HepG2 (cell line): ENCODE data around the gene ROM1. TPM values are rescaled to one million over a fixed set of nuclear protein-coding genes. Genes with fewer than 3 reads are reported as not detected.

Experiments
- BRD4 ChIP-seq: sonication (generic); formaldehyde crosslinking; IDR thresholded peaks from 2 replicates; pipeline ENCODE4 v1.4.0; 2020; ENCODE audit warnings: missing genetic modification reagents
- CCDC6 ChIP-seq: sonication (generic); formaldehyde crosslinking; IDR thresholded peaks from 2 replicates; pipeline ENCODE4 v1.8.1; 2022; ENCODE audit warnings: mild to moderate bottlenecking, missing genetic modification reagents, moderate library complexity
- EHMT2 ChIP-seq: fragments of 200-600 bp; sonication (generic); IDR thresholded peaks from 2 replicates; pipeline ENCODE4 v1.7.0; 2017; ENCODE audit warnings: antibody characterized with exemption, low read depth, low read length, borderline replicate concordance
- FIP1L1 ChIP-seq: fragments of 200-400 bp; formaldehyde crosslinking; IDR thresholded peaks from 2 replicates; pipeline ENCODE4 v1.6.1; 2018; ENCODE audit warnings: low read depth, mild to moderate bottlenecking, low read length, moderate library complexity, borderline replicate concordance; ENCODE audit not compliant: insufficient read depth
- GTF3A ChIP-seq: sonication (generic); formaldehyde crosslinking; conservative IDR thresholded peaks from 2 replicates; pipeline ENCODE4 v1.4.0; 2020; ENCODE audit warnings: mild to moderate bottlenecking, missing genetic modification reagents
- HMG20A ChIP-seq: IDR thresholded peaks from 2 replicates; pipeline ENCODE4 v1.6.1; 2016; ENCODE audit warnings: borderline replicate concordance
- IKZF1 ChIP-seq: fragments of 450-650 bp; IDR thresholded peaks from 2 replicates; pipeline ENCODE4 v1.7.1; 2016
- JUN ChIP-seq: sonication (generic); formaldehyde crosslinking; IDR thresholded peaks from 2 replicates; pipeline ENCODE4 v1.4.0; 2020; ENCODE audit warnings: mild to moderate bottlenecking, missing genetic modification reagents
- MEF2D ChIP-seq: sonication (generic); formaldehyde crosslinking; IDR thresholded peaks from 2 replicates; pipeline ENCODE4 v1.5.1; 2020; ENCODE audit warnings: mild to moderate bottlenecking, missing genetic modification reagents
- MTERF4 ChIP-seq: sonication (generic); formaldehyde crosslinking; IDR thresholded peaks from 2 replicates; pipeline ENCODE4 v1.8.0; 2023; ENCODE audit warnings: mild to moderate bottlenecking, missing genetic modification reagents
- NFIC ChIP-seq: IDR thresholded peaks from 2 replicates; pipeline ENCODE4 v1.6.1; 2012; ENCODE audit warnings: mild to moderate bottlenecking, low read length, inconsistent platforms
- NR2F1 ChIP-seq, 2 experiments: fragments of 450-650 bp in 1 of 2; formaldehyde crosslinking in 1 of 2; IDR thresholded peaks; 2 replicates each; pipeline versions ENCODE4 v1.5.0 to v1.6.1; 2016 to 2020; ENCODE audit warnings: mild to moderate bottlenecking in 1 of 2, missing compliant biosample characterization in 1 of 2, missing genetic modification reagents in 1 of 2, moderate library complexity in 1 of 2
- PATZ1 ChIP-seq: sonication (generic); formaldehyde crosslinking; IDR thresholded peaks from 2 replicates; pipeline ENCODE4 v1.4.0; 2020; ENCODE audit warnings: missing genetic modification reagents
- PHF8 ChIP-seq: sonication (generic); formaldehyde crosslinking; IDR thresholded peaks from 2 replicates; pipeline ENCODE4 v1.5.0; 2020; ENCODE audit warnings: missing genetic modification reagents
- RFX1 ChIP-seq: fragments of 450-650 bp; IDR thresholded peaks from 2 replicates; pipeline ENCODE4 v1.6.1; 2017
- SMAD3 ChIP-seq: sonication (generic); formaldehyde crosslinking; IDR thresholded peaks from 2 replicates; pipeline ENCODE4 v1.4.0; 2020; ENCODE audit warnings: missing genetic modification reagents
- SOX5 ChIP-seq: IDR thresholded peaks from 2 replicates; pipeline ENCODE4 v1.6.1; 2016; ENCODE audit warnings: borderline replicate concordance
- THAP8 ChIP-seq: sonication (generic); formaldehyde crosslinking; IDR thresholded peaks from 2 replicates; pipeline ENCODE4 v1.5.1; 2020; ENCODE audit warnings: missing genetic modification reagents, mild to moderate bottlenecking, borderline replicate concordance
- ZFP62 ChIP-seq: sonication (generic); formaldehyde crosslinking; IDR thresholded peaks from 2 replicates; pipeline ENCODE4 v1.4.0; 2020; ENCODE audit warnings: missing genetic modification reagents
- ZNF230 ChIP-seq: sonication (generic); formaldehyde crosslinking; IDR thresholded peaks from 2 replicates; pipeline ENCODE4 v1.4.0; 2020; ENCODE audit warnings: mild to moderate bottlenecking, missing genetic modification reagents
- ZNF234 ChIP-seq: sonication (generic); formaldehyde crosslinking; conservative IDR thresholded peaks from 2 replicates; pipeline ENCODE4 v1.5.1; 2020; ENCODE audit warnings: mild to moderate bottlenecking, missing genetic modification reagents
- ZNF280B ChIP-seq: sonication (generic); formaldehyde crosslinking; IDR thresholded peaks from 2 replicates; pipeline ENCODE4 v1.5.0; 2020; ENCODE audit warnings: missing genetic modification reagents, mild to moderate bottlenecking, borderline replicate concordance
- ZNF292 ChIP-seq: sonication (generic); formaldehyde crosslinking; IDR thresholded peaks from 2 replicates; pipeline ENCODE4 v1.8.1; 2022; ENCODE audit warnings: mild to moderate bottlenecking, low read depth, missing genetic modification reagents, borderline replicate concordance
- ZNF44 ChIP-seq: sonication (generic); formaldehyde crosslinking; IDR thresholded peaks from 2 replicates; pipeline ENCODE4 v1.5.1; 2020; ENCODE audit warnings: mild to moderate bottlenecking, missing genetic modification reagents
- ZNF549 ChIP-seq: sonication (generic); formaldehyde crosslinking; IDR thresholded peaks from 2 replicates; pipeline ENCODE4 v1.5.0; 2020; ENCODE audit warnings: missing genetic modification reagents
- ZNF550 ChIP-seq: sonication (generic); formaldehyde crosslinking; IDR thresholded peaks from 2 replicates; pipeline ENCODE4 v1.4.0; 2020; ENCODE audit warnings: mild to moderate bottlenecking, missing genetic modification reagents, borderline replicate concordance
- ZNF891 ChIP-seq: sonication (generic); formaldehyde crosslinking; IDR thresholded peaks from 2 replicates; pipeline ENCODE4 v1.5.0; 2020; ENCODE audit warnings: mild to moderate bottlenecking, missing genetic modification reagents
- ZSCAN30 ChIP-seq: sonication (generic); formaldehyde crosslinking; IDR thresholded peaks from 2 replicates; pipeline ENCODE4 v1.5.0; 2020; ENCODE audit warnings: mild to moderate bottlenecking, missing genetic modification reagents
- polyA plus RNA-seq, 8 experiments: library from polyadenylated mRNA; depleted of rRNA in 3 of 8; stranded (reverse) in 7 of 8; unstranded in 1 of 8; fragments of >200 nt; fragmentation: Illumina TruSeq in 4 of 8; extraction: Trizol in 4 of 8; gene quantifications; 2 replicates each; pipeline versions ENCODE4 v1.2.1 to v1.2.3, GENCODE V29; 2011 to 2016; ENCODE audit warnings: low read depth in 4 of 8, missing spikeins in 1 of 8, mixed read lengths in 1 of 8; ENCODE audit not compliant: insufficient read depth in 1 of 8
- total RNA-seq, 5 experiments: library from RNA; depleted of rRNA; stranded (reverse); fragments of >200 nt; fragmentation: Illumina TruSeq; extraction: Trizol; gene quantifications; 2 replicates each; pipeline ENCODE4 v1.2.3, GENCODE V29; 2016; ENCODE audit warnings: low read depth in 1 of 5

Gene ROM1
- total and polyA plus RNA-seq, 2 of the 13 experiments (the other 11 are each of a cell fraction or from before 2014, with no cell fraction given): 1.2 to 2.4 TPM

- TF ChIP-seq PATZ1: peak; percentile 82
- TF ChIP-seq ZFP62 (CRISPR knock-in tag): no peak
- no peak for TF ChIP-seq BRD4
- TF ChIP-seq CCDC6 (CRISPR knock-in tag): no peak
- no peak for TF ChIP-seq FIP1L1
- TF ChIP-seq IKZF1: no peak
- no peak for TF ChIP-seq MEF2D (CRISPR knock-in tag)
- no peak; the same call in none of the 2 replicates for TF ChIP-seq ZNF230 (CRISPR knock-in tag)
- no peak for TF ChIP-seq SMAD3 (CRISPR knock-in tag)
- TF ChIP-seq ZNF234 (CRISPR knock-in tag): no peak
- no peak for TF ChIP-seq THAP8 (CRISPR knock-in tag)
- TF ChIP-seq RFX1: no peak
- TF ChIP-seq ZNF550 (CRISPR knock-in tag): no peak
- no peak for TF ChIP-seq ZNF891 (CRISPR knock-in tag)
- TF ChIP-seq ZNF549 (CRISPR knock-in tag): no peak
- TF ChIP-seq ZNF280B (CRISPR knock-in tag): no peak
- no peak for TF ChIP-seq ZNF44 (CRISPR knock-in tag)
- no peak for TF ChIP-seq EHMT2
- TF ChIP-seq ZNF292 (CRISPR knock-in tag): no peak
- no peak; the same call in none of the 2 replicates for TF ChIP-seq MTERF4 (CRISPR knock-in tag)
- TF ChIP-seq NR2F1 (CRISPR knock-in tag; IDR thresholded peaks at IDR 0.05): no peak
- TF ChIP-seq PHF8: peak; percentile 18; the same call in 1 of the 2 replicates
- peak; percentile 2; the same call in 1 of the 2 replicates for TF ChIP-seq JUN (CRISPR knock-in tag)
- 0 out of 2 replicates have a peak, but pooled peaks have one; percentile 24 for TF ChIP-seq SOX5 (CRISPR knock-in tag)
- no peak for TF ChIP-seq ZSCAN30 (CRISPR knock-in tag)
- no peak for TF ChIP-seq GTF3A (CRISPR knock-in tag)
- no peak for TF ChIP-seq NFIC
- TF ChIP-seq HMG20A (CRISPR knock-in tag): 0 out of 2 replicates have a peak, but pooled peaks have one; percentile 14
Observed at GRCh38 chr11:62611705-62612365, 1.2 kb upstream of the ROM1 start (continued).
